ENCODE measurements around the gene LCE5A.

LCE5A gene

GRCh38 chr1:152510503-152510902 is at the start of gene LCE5A:
LCE5A (plus strand) TSS chr1:152510803; CDS start chr1:152511535, 732 bp downstream.
- DNase-seq (ENCODE audit: low read depth) = no peak
- no peak within 1 kb of the TSS for H3K4me3 ChIP-seq (ENCODE audit: low read depth, low read length)
- TF ChIP-seq MAX (IDR thresholded peaks at IDR 0.05; ENCODE audit: low read depth, low read length) (no peak), CTCF (IDR thresholded peaks at IDR 0.05; ENCODE audit: low read depth, low read length) (no peak), POLR2A (IDR thresholded peaks at IDR 0.05; ENCODE audit: extremely low read depth, insufficient read length) (no peak), MYC (IDR thresholded peaks at IDR 0.05; ENCODE audit: low read depth, low read length) (no peak)

- TF ChIP-seq CTCF (IDR thresholded peaks at IDR 0.05; ENCODE audit: low read depth, low read length) (peak; percentile 48), MAX (IDR thresholded peaks at IDR 0.05; ENCODE audit: low read depth, low read length) (no peak), MYC (IDR thresholded peaks at IDR 0.05; ENCODE audit: low read depth, low read length) (no peak), POLR2A (IDR thresholded peaks at IDR 0.05; ENCODE audit: extremely low read depth, insufficient read length) (no peak)
- H3K4me3 ChIP-seq (ENCODE audit: low read depth, low read length) = no peak overlapping the region
- DNase-seq (ENCODE audit: low read depth) = peak; percentile 78
These were observed 49.1 kb upstream of the LCE5A start for GRCh38 chr1:152461544-152461943.

GRCh38 chr1:152462636-152463035 is 48.0 kb upstream of the LCE5A start:
- TF ChIP-seq POLR2A (IDR thresholded peaks at IDR 0.05; ENCODE audit: extremely low read depth, insufficient read length) (no peak), CTCF (IDR thresholded peaks at IDR 0.05; ENCODE audit: low read depth, low read length) (no peak), MYC (IDR thresholded peaks at IDR 0.05; ENCODE audit: low read depth, low read length) (no peak), MAX (IDR thresholded peaks at IDR 0.05; ENCODE audit: low read depth, low read length) (no peak)
- DNase-seq (ENCODE audit: low read depth) = no peak
- no peak overlapping the region for H3K4me3 ChIP-seq (ENCODE audit: low read depth, low read length)

GRCh38 chr1:152466217-152466616 is 44.4 kb upstream of the LCE5A start:
- no peak for TF ChIP-seq CTCF (IDR thresholded peaks at IDR 0.05; ENCODE audit: low read depth, low read length)
- TF ChIP-seq POLR2A (IDR thresholded peaks at IDR 0.05; ENCODE audit: extremely low read depth, insufficient read length) = no peak
- no peak for TF ChIP-seq MYC (IDR thresholded peaks at IDR 0.05; ENCODE audit: low read depth, low read length)
- TF ChIP-seq MAX (IDR thresholded peaks at IDR 0.05; ENCODE audit: low read depth, low read length) = no peak
- H3K4me3 ChIP-seq (ENCODE audit: low read depth, low read length) = no peak overlapping the region
- DNase-seq (ENCODE audit: low read depth) = no peak

DNA sequence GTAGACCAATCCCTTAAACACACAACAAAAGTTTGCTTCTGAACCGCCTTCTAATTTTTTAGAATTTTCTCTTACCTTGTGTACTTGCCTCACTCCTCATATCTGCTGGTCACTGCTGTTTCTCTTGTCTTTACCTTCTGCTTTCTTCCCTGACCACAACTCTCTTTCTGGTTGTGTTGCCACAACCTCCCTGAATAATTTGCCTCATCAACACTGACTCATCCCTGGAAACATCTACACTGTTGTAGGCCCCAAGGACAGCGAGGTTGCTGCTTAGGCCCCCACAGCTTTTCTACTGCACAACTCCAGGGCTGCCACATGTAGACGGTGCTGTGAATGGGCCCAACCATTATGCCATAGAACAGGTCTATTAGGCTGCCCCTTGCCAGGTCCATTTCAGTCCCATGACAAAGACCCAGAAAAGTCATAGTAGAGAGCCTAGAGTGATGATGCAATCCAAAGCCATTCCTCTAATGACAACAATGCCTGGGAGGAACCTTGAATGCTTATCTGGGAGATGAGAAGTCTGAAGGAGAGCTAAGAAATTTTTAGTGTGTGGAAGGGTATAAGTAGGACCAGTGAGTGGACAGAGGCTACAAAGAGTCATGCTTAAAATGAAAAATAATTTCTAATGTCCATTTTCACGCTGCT is 36.6 kb upstream of the LCE5A start:
- H3K4me3 ChIP-seq (ENCODE audit: low read depth, low read length) = no peak overlapping the region
- peak; percentile 54 for DNase-seq (ENCODE audit: low read depth)
- no peak for TF ChIP-seq POLR2A (IDR thresholded peaks at IDR 0.05; ENCODE audit: extremely low read depth, insufficient read length)
- TF ChIP-seq CTCF (IDR thresholded peaks at IDR 0.05; ENCODE audit: low read depth, low read length) = no peak
- no peak for TF ChIP-seq MAX (IDR thresholded peaks at IDR 0.05; ENCODE audit: low read depth, low read length)
- no peak for TF ChIP-seq MYC (IDR thresholded peaks at IDR 0.05; ENCODE audit: low read depth, low read length)

All from NB4 (cell line).